H1 (cell line): ENCODE results near the gene YWHAE. TPM values are rescaled to one million over a fixed set of nuclear protein-coding genes. Genes with fewer than 3 reads are reported as not detected.
A peak's percentile ranks its signal among the peaks of the same experiment; 100 is the strongest.

Experiments
- CTCF ChIA-PET: fragments of 300-600 bp; sonication (Branson Sonifier 250); formaldehyde crosslinking; loops from one replicate; lab custom pipeline; 2021; ENCODE audit not compliant: partially characterized antibody; lab: Charles Lee
- POLR2A ChIA-PET: fragments of 300-600 bp; sonication (Branson Sonifier 250); formaldehyde crosslinking; loops from one replicate; lab custom pipeline; 2021; ENCODE audit warnings: inconsistent platforms; ENCODE audit not compliant: partially characterized antibody; lab: Charles Lee
- DNase-seq, 2 experiments: peaks; one replicate each; pipeline versions ENCODE4 v3.0.0 to v3.0.0-alpha.2; 2010 to 2022; ENCODE audit warnings: low spot score in 2 of 2, low read depth in 1 of 2, mixed read lengths in 1 of 2
- FAIRE-seq: peaks from 2 replicates; lab custom pipeline; 2011; peaks lifted over from hg19 to GRCh38; lab: Jason Lieb, UNC
- H2AFZ ChIP-seq: 2 replicates; pipeline ENCODE4 v1.8.1; 2012; ENCODE audit warnings: low read length, inconsistent platforms
- H2AK5ac ChIP-seq: 2 replicates; pipeline ENCODE4 v1.6.1; 2013; ENCODE audit warnings: low read depth, low read length
- H2BK120ac ChIP-seq: replicated peaks from 2 replicates; pipeline ENCODE3; 2013; ENCODE audit warnings: low read depth, low read length, inconsistent platforms
- H2BK12ac ChIP-seq: 2 replicates; pipeline ENCODE4 v1.6.1; 2013; ENCODE audit warnings: low read depth, low read length
- H2BK15ac ChIP-seq: 2 replicates; pipeline ENCODE4 v1.6.1; 2013; ENCODE audit warnings: low read length
- H2BK20ac ChIP-seq: 2 replicates; pipeline ENCODE4 v1.6.1; 2013; ENCODE audit warnings: low read length
- H2BK5ac ChIP-seq: 2 replicates; pipeline ENCODE4 v1.6.1; 2013; ENCODE audit warnings: low read depth, low read length
- H3K14ac ChIP-seq: 2 replicates; pipeline ENCODE4 v1.6.1; 2013; ENCODE audit warnings: inconsistent platforms; ENCODE audit not compliant: insufficient read length
- H3K18ac ChIP-seq: 2 replicates; pipeline ENCODE4 v1.6.1; 2013; ENCODE audit warnings: low read length; ENCODE audit errors: extremely low read depth
- H3K23ac ChIP-seq: 2 replicates; pipeline ENCODE4 v1.6.1; 2013; ENCODE audit warnings: inconsistent platforms; ENCODE audit not compliant: insufficient read length
- H3K23me2 ChIP-seq: 2 replicates; pipeline ENCODE4 v1.6.1; 2013; ENCODE audit warnings: low read depth, low read length
- H3K27ac ChIP-seq: 2 replicates; pipeline ENCODE4 v1.6.1; 2011; ENCODE audit warnings: low read depth, low read length, inconsistent platforms
- H3K27me3 ChIP-seq, 4 experiments: replicated peaks in 1 of 4; 1 replicate in 1 of 4; 2 replicates in 3 of 4; pipeline versions ENCODE4 v1.6.1 to v1.8.1; 2011 to 2013; ENCODE audit warnings: low read length in 3 of 4, mild to moderate bottlenecking in 3 of 4, inconsistent platforms in 2 of 4, mixed read lengths in 2 of 4, moderate library complexity in 1 of 4; ENCODE audit not compliant: control insufficient read depth in 3 of 4, insufficient read depth in 3 of 4; ENCODE audit errors: extremely low read depth in 1 of 4
- H3K36me3 ChIP-seq, 4 experiments: 2 replicates each; pipeline versions ENCODE4 v1.6.1 to v1.8.1; 2011 to 2013; ENCODE audit warnings: mild to moderate bottlenecking in 4 of 4, low read length in 3 of 4, moderate library complexity in 2 of 4, control low read depth in 1 of 4, inconsistent platforms in 1 of 4; ENCODE audit not compliant: insufficient read depth in 4 of 4, control insufficient read depth in 2 of 4
- H3K4ac ChIP-seq: replicated peaks from 2 replicates; pipeline ENCODE3; 2013; ENCODE audit warnings: low read length, low read depth, mixed read lengths, inconsistent platforms; ENCODE audit not compliant: insufficient read length
- H3K4me1 ChIP-seq, 4 experiments: replicated peaks in 1 of 4; 1 replicate in 1 of 4; 2 replicates in 3 of 4; pipeline versions ENCODE4 v1.6.1 to v1.8.1; 2011 to 2013; ENCODE audit warnings: low read length in 3 of 4, inconsistent platforms in 2 of 4, mixed read lengths in 1 of 4; ENCODE audit not compliant: insufficient read depth in 4 of 4, control insufficient read depth in 3 of 4
- H3K4me2 ChIP-seq, 2 experiments: 2 replicates each; pipeline versions ENCODE4 v1.6.1 to v1.8.1; 2011 to 2013; ENCODE audit warnings: low read depth in 2 of 2, low read length in 2 of 2, control low read depth in 1 of 2, inconsistent platforms in 1 of 2, mild to moderate bottlenecking in 1 of 2; ENCODE audit not compliant: insufficient read depth in 1 of 2
- H3K4me3 ChIP-seq, 4 experiments: fragments of 200-600, 300-600 bp in 1 of 4; sonication (generic), shearing (Covaris generic), sonication (Bioruptor Twin) in 1 of 4; 2 replicates each; pipeline versions ENCODE4 v1.5.1 to v1.8.1; 2011 to 2016; ENCODE audit warnings: low read length in 4 of 4, low read depth in 3 of 4, control low read depth in 2 of 4, inconsistent platforms in 2 of 4, mild to moderate bottlenecking in 2 of 4, mixed read lengths in 1 of 4, moderate library complexity in 1 of 4; ENCODE audit not compliant: insufficient read depth in 2 of 4; ENCODE audit errors: extremely low read depth in 1 of 4
- H3K56ac ChIP-seq: replicated peaks from 2 replicates; pipeline ENCODE3; 2013; ENCODE audit warnings: low read depth, mild to moderate bottlenecking, mixed read lengths, low read length, inconsistent platforms; ENCODE audit not compliant: insufficient read length
- H3K79me1 ChIP-seq: 2 replicates; pipeline ENCODE4 v1.6.1; 2013; ENCODE audit warnings: low read depth, low read length, control low read depth
- H3K79me2 ChIP-seq, 2 experiments: 2 replicates each; pipeline versions ENCODE4 v1.6.1 to v1.8.1; 2012 to 2013; ENCODE audit warnings: low read length in 2 of 2, mild to moderate bottlenecking in 2 of 2, inconsistent platforms in 1 of 2; ENCODE audit not compliant: insufficient read depth in 2 of 2, control insufficient read depth in 1 of 2
- H3K9ac ChIP-seq, 4 experiments: replicated peaks in 1 of 4; 1 replicate in 1 of 4; 2 replicates in 3 of 4; pipeline versions ENCODE4 v1.6.1 to v1.8.1; 2011 to 2013; ENCODE audit warnings: low read depth in 3 of 4, low read length in 3 of 4, control low read depth in 2 of 4, mild to moderate bottlenecking in 2 of 4, moderate library complexity in 2 of 4, inconsistent platforms in 1 of 4; ENCODE audit errors: extremely low read depth in 1 of 4
- H3K9me3 ChIP-seq, 2 experiments: 2 replicates each; pipeline versions ENCODE4 v1.6.1 to v1.8.1; 2012 to 2013; ENCODE audit warnings: mild to moderate bottlenecking in 2 of 2, moderate library complexity in 2 of 2, control low read depth in 1 of 2, inconsistent platforms in 1 of 2, low read depth in 1 of 2, low read length in 1 of 2, mixed read lengths in 1 of 2; ENCODE audit not compliant: insufficient read depth in 2 of 2
- H4K20me1 ChIP-seq, 2 experiments: replicated peaks in 1 of 2; 2 replicates each; pipeline versions ENCODE3 to v1.8.1; 2011 to 2013; ENCODE audit warnings: inconsistent platforms in 2 of 2, low read length in 2 of 2, mild to moderate bottlenecking in 1 of 2; ENCODE audit not compliant: insufficient read depth in 2 of 2, control insufficient read depth in 1 of 2
- H4K5ac ChIP-seq: 2 replicates; pipeline ENCODE4 v1.6.1; 2013; ENCODE audit warnings: low read length, low read depth, mixed read lengths, inconsistent platforms; ENCODE audit not compliant: insufficient read length
- H4K8ac ChIP-seq: 2 replicates; pipeline ENCODE4 v1.8.0; 2013; ENCODE audit warnings: mild to moderate bottlenecking, moderate library complexity, low read length, inconsistent platforms; ENCODE audit not compliant: insufficient read depth; ENCODE audit errors: extremely low read depth
- H4K91ac ChIP-seq: replicated peaks from 2 replicates; pipeline ENCODE3; 2013; ENCODE audit warnings: low read length, mixed read lengths, inconsistent platforms; ENCODE audit not compliant: insufficient read length
- ATF3 ChIP-seq: IDR thresholded peaks from 2 replicates; pipeline ENCODE4 v1.6.1; 2011; ENCODE audit warnings: low read depth, mild to moderate bottlenecking, low read length; ENCODE audit not compliant: insufficient read depth
- JUN ChIP-seq: IDR thresholded peaks from 2 replicates; pipeline ENCODE4 v1.6.1; 2011; ENCODE audit warnings: low read depth, mild to moderate bottlenecking, improper control_type of control experiment, low read length
- POU5F1 ChIP-seq: IDR thresholded peaks from 2 replicates; pipeline ENCODE4 v1.6.1; 2011; ENCODE audit warnings: low read depth, mild to moderate bottlenecking, low read length, moderate library complexity
- SIRT6 ChIP-seq: IDR thresholded peaks from one replicate; pipeline ENCODE4 v1.7.1; 2012; ENCODE audit warnings: low read length, inconsistent platforms
- TAF7 ChIP-seq: optimal IDR thresholded peaks from 2 replicates; pipeline ENCODE3; 2011; ENCODE audit warnings: low read depth, mild to moderate bottlenecking, inconsistent platforms, low read length, moderate library complexity, borderline replicate concordance
- WGBS, 2 experiments: shearing (Covaris generic) in 1 of 2; methylation state at CpG; one replicate each; pipeline versions ENCODE4 v1.1.6 to v1.1.7; 2013 to 2015; ENCODE audit warnings: low lambda C conversion rate in 2 of 2, mixed read lengths in 2 of 2, inconsistent platforms in 1 of 2, low coverage in 1 of 2, missing lambda C conversion rate in 1 of 2; ENCODE audit not compliant: insufficient replicate concordance in 2 of 2, insufficient coverage in 1 of 2, insufficient read length in 1 of 2; ENCODE audit errors: extremely low coverage in 1 of 2, missing lambda C conversion rate in 1 of 2; 5-methylcytosine and 5-hydroxymethylcytosine counted together
- polyA plus RNA-seq, 7 experiments: library from polyadenylated mRNA; depleted of rRNA in 3 of 7; stranded (reverse) in 5 of 7; unstranded in 2 of 7; fragments of >200 nt in 5 of 7; fragments of 200-250 nt in 2 of 7; gene quantifications; 1 replicate in 5 of 7; 2 replicates in 1 of 7; 4 replicates in 1 of 7; pipeline versions ENCODE4 v1.2.1 to v1.2.3, GENCODE V29; 2011 to 2013; ENCODE audit warnings: missing spikeins in 2 of 7, mixed read lengths in 2 of 7
- total RNA-seq: library from RNA; stranded (reverse); fragmentation: NEBNext Ultra II Directional; extraction: Animal tissue kit (Norgen Biotek cat#: 25700); gene quantifications from 2 replicates; pipeline ENCODE4 v1.2.1, GENCODE V29; 2021
- TF ChIP-seq, protein P1 (sequence below), 3 experiments: IDR thresholded peaks; 1 replicate in 2 of 3; 2 replicates in 1 of 3; pipeline versions ENCODE4 v1.5.1 to v1.6.1; 2011; ENCODE audit warnings: low read length in 3 of 3, mild to moderate bottlenecking in 3 of 3, inconsistent platforms in 2 of 3, low read depth in 1 of 3, moderate library complexity in 1 of 3; ENCODE audit not compliant: insufficient read depth in 1 of 3; ENCODE audit errors: control extremely low read depth in 1 of 3

Gene YWHAE
- total and polyA plus RNA-seq, 2 of the 8 experiments (the other 6 are each of a cell fraction or from before 2014, with no cell fraction given) = 559 to 1,186 TPM

GRCh38 chr17:1331708-1332107 is 68.3 kb downstream of the YWHAE start:
- H2BK120ac ChIP-seq = no peak overlapping the region
- no peaks in the 10 kb centered on the region for H3K79me1 ChIP-seq
- no peak overlapping the region for H2BK12ac ChIP-seq
- DNase-seq (no peak), FAIRE-seq (no peak)
- no peaks in the 10 kb centered on the region for H3K4me1 ChIP-seq
- H4K5ac ChIP-seq = no peak overlapping the region
- no peak overlapping the region for H2AK5ac ChIP-seq
- H3K27me3 ChIP-seq = no peaks in the 10 kb centered on the region
- H2BK5ac ChIP-seq = no peak overlapping the region
- no peaks in the 10 kb centered on the region for H3K23me2 ChIP-seq
- H3K4me3 ChIP-seq = no peak overlapping the region
- ChIA-PET POLR2A (interaction anchor here (0.7 to 0.9 kb wide), 2 partner anchors 20 to 51 kb away, joined by 3 read pairs; no protein-coding TSS in a partner anchor), CTCF (interaction anchor here (0.7 to 5.5 kb wide), 18 partner anchors 10 to 209 kb away, joined by 3 to 54 read pairs (median 7); partner anchors contain the start of genes BHLHA9 and TRARG1)
- H3K23ac ChIP-seq = no peak overlapping the region
- H3K27ac ChIP-seq = no peak overlapping the region
- H3K18ac ChIP-seq = no peak overlapping the region
- no peak overlapping the region for H4K91ac ChIP-seq
- H3K56ac ChIP-seq = no peak overlapping the region
- H3K9me3 ChIP-seq = no peaks in the 10 kb centered on the region
- H2BK20ac ChIP-seq = no peak overlapping the region
- H3K14ac ChIP-seq = no peak overlapping the region
- H2BK15ac ChIP-seq = 0 out of 2 replicates have a peak overlapping the region, but pooled peaks have one; percentile 92
- no peaks in the 10 kb centered on the region for H3K36me3 ChIP-seq
- H4K8ac ChIP-seq = no peak overlapping the region
- H3K4ac ChIP-seq = no peak overlapping the region
- 90% methylated on average over 8 of the region's 8 CpGs; no CpG with 5 or more reads in 1 of the 2 experiments for WGBS, 2 experiments
- H3K9ac ChIP-seq = no peak overlapping the region
- H4K20me1 ChIP-seq = peaks cover 0 to 2% of the 10 kb centered on the region in 2 experiments
- TF ChIP-seq TAF7 (no peak), ATF3 (no peak), SIRT6 (no peak), POU5F1 (no peak), JUN (no peak)
- TF ChIP-seq, protein P1, sequence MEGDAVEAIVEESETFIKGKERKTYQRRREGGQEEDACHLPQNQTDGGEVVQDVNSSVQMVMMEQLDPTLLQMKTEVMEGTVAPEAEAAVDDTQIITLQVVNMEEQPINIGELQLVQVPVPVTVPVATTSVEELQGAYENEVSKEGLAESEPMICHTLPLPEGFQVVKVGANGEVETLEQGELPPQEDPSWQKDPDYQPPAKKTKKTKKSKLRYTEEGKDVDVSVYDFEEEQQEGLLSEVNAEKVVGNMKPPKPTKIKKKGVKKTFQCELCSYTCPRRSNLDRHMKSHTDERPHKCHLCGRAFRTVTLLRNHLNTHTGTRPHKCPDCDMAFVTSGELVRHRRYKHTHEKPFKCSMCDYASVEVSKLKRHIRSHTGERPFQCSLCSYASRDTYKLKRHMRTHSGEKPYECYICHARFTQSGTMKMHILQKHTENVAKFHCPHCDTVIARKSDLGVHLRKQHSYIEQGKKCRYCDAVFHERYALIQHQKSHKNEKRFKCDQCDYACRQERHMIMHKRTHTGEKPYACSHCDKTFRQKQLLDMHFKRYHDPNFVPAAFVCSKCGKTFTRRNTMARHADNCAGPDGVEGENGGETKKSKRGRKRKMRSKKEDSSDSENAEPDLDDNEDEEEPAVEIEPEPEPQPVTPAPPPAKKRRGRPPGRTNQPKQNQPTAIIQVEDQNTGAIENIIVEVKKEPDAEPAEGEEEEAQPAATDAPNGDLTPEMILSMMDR (IDR thresholded peaks at IDR 0.05; ENCODE audit: control extremely low read depth in 1 of 3, insufficient read depth in 1 of 3, low read depth in 1 of 3, low read length in 3 of 3) = no peak
- H2AFZ ChIP-seq = no peak overlapping the region
- no peak overlapping the region for H3K4me2 ChIP-seq
- H3K79me2 ChIP-seq = no peaks in the 10 kb centered on the region
